ENCODE measurements around the gene CHRNA3.

GRCh38 chr15:78623786-78624497, 3.1 kb upstream of the CHRNA3 start:
- no peak for TF ChIP-seq POLR2A (IDR thresholded peaks at IDR 0.05)
- TF ChIP-seq CTCF (IDR thresholded peaks at IDR 0.05), result no peak
